ENCODE data around the gene GXYLT2.

GRCh38 chr3:72976281-72976741, 88.5 kb downstream of the GXYLT2 start:
- TF ChIP-seq CTCF (IDR thresholded peaks at IDR 0.05) (no peak), POLR2AphosphoS5 (IDR thresholded peaks at IDR 0.05) (no peak), POLR2A (IDR thresholded peaks at IDR 0.05) (no peak)

Data from transverse colon (tissue), 4 donors.